GM19397 (cell line): ENCODE data around the gene PGP.

Experiments used
- ATAC-seq: cut with Tn5 transposase; IDR thresholded peaks from one replicate; pipeline ENCODE4 v1.9.1; 2021; ENCODE audit warnings: mild to moderate bottlenecking, moderate library complexity; ENCODE audit not compliant: unreplicated experiment

PGP gene

DNA sequence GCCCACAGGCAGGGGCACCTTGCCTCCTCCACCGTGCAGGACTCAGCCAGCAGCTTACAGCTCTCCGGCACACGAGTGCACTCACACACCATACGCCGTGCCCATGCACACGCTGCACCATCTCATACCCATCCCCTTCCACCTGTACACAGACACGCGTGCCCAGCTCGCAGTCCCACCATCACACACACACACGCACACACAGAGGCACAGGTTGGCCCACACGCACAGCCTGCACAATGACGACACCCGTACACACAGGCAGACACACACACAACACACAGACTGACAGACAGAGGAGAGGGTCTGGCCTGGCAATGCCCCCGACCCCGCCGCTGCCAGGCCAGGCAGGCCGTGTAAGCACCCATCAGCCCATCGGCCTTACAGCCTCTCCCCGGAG lies 30.3 kb downstream of the PGP start:
- ATAC-seq: no peak

DNA sequence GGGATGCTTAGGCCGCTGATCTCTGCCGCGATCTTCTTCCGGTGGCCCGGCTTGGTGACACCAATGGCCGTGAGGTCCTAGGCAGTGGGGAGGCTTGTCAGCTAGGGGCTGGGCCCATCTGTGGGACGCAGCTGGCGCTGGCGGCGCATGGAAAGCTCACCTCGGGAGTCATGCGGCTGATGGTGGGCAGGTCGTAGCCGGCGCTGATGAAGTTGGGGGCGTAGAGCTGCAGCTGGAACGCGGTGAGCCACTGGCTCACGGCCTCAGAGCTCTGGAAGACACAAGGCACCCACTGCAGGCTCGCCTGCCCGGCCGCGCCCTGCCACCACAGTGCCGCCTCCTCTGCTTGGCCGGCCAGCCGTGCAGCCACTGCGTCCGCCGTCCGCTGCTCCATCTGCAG lies 31.0 kb downstream of the PGP start:
- no peak for ATAC-seq

DNA sequence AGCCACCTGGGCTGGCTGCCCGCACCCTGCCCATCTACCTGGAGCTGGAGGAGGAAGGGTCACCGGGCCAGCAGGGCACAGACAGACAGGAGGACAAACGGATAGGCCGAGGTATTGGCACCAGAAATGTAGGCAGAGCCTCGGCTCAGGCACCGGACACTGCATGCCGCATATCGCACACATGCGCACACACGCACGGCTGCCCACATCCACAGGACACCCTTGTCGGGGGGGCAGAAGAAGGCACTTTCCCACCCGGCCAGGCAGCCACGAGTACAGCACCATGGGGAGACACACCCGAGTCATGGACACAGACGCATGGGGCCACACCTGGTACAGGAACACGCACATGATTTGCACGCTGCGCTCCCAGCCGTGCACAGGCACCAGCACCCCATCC lies 32.7 kb downstream of the PGP start:
- no peak for ATAC-seq

DNA sequence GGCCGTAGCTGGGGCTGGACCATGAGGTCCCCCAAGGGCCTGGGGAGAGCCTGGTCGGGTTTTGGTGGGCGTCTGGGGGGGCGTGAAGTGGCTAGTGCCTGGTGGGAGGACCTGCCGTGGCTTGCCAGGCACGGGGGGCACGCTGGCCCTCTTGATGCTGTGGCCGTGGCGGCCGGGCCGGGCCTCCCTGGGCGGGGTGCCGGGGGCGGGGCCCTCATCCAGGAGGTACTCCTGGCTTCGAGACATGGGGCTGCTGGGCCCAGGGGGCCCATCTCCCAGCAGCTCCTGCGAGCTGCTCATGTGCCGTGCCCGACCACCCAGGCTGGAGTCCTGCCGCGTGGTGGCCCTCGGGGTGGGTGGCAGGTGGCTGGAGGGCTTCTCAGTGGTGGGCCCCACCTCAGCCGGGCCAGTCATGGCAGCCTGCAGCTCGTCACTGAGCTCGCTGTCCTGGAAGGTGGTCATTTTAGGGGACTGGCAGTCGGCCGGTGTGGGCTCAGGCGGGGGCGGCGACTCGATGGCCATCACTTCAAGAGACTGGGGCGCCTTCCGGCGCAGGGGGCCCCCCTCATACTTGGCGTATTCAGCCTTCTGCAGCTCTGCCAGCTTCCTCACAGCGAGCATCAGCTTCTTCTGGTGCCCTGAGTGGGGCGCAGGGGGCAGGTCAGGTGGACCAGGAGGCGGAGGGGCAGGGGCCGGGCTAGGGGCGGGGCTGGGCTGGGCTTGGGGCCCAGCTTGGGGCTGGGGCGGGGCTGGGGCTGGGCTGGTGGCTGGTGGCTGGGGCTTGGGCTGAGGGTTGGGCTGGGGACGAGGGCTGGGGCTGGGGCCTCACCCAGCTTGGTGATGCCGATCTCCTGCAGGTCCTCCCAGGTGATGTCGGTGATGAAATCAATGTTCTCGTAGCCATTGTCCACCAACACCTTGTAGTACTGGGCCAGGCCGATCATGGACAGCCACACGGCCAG lies 33.4 kb downstream of the PGP start:
- no peak for ATAC-seq

DNA sequence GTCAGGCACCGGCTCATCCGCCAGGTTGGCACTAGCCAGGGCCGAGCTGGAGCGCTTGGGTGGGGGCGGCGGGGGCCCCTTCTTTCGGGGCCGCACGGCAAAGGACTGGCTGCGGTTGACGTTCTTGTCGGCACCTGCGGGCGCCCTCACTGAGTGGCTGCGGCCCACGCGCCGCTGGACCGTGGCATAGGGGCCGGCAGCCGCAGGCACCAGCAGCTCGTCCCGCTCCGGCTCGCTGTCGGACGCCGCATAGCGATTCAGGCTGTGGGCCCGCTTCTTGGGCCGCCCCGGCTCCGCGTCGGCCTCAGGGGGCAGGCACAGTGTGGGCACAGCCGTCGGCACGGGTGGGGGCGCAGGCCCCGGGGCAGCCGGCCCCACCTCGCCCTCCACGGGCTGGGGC lies 34.2 kb downstream of the PGP start:
- ATAC-seq: no peak

DNA sequence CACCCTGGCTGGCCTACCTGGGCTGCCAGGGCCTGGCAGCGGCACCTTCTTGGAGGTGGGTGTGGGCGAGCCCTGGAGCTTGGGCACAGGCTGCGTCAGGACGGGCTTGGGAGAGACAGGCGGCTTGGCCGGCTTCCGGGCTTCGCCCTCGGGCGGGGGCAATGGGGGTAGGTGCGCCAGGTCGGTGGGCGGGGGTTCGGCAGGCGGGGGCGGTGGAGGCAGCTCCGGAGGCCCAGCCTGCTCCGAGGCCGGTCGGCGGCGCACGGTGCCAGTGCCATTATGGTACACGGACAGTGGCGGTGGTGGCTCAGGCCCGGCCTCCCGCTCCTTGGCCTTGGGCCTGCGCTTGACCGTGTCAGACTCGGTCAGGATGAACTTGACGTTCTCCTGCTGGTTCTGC lies 35.1 kb downstream of the PGP start:
- ATAC-seq: no peak

DNA sequence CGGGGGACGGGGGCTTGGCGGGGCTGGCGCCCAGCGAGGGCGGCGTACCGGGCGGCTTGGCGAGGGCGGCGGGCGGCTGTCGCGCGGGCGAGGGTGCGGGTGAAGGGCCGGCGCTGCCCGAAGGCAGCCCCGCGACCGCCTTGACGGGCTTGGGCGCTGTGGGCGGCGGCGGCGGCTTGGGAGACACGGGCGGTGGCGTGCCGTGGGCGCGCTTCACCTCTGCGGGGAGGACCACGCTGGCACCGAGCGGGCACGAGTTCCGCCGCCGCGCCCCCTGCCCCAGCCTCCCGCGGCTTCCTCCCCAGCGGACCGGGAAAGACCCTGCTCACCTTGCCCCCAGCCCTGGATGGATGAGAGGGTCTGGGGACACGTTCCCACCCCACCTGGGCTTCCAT lies 35.5 kb downstream of the PGP start:
- no peak for ATAC-seq

DNA sequence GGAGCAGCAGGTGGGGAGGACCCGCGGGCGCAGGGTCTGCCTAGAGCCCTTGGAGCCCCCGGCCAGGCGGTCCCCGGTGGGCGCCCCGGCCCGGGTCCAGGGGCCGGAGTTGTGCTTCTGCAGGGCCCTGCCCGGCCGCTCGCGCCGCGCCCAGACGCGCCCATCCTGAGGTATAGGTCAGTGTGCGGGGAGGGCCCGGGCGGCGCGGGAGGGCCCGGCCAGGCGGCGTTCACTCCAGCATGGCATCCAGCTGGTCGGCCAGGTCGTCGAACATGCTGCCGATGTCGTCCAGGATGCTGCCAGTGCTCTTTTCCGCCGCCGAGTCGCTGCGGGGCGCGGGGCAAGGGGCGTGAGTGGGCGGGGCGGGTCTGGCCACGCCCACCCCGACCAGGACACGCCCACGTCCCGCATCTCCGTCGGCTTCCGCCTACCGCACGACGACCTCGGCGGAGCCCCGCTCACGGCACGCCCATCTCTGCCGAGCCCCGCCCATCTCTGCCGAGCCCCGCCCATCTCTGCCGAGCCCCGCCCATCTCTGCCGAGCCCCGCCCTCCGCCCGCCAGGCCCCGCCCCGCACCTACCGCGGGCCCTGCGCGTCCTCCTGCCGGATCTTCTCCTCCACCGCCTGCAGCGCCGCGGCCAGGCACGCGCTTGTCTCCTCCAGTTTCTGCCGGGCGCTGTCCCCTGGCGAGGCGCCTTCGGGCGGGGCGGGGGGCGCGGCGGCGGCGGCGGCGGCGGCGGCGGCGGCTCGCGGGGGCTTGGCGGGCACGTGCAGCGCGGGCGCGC lies 36.1 kb downstream of the PGP start:
- no peak for ATAC-seq

DNA sequence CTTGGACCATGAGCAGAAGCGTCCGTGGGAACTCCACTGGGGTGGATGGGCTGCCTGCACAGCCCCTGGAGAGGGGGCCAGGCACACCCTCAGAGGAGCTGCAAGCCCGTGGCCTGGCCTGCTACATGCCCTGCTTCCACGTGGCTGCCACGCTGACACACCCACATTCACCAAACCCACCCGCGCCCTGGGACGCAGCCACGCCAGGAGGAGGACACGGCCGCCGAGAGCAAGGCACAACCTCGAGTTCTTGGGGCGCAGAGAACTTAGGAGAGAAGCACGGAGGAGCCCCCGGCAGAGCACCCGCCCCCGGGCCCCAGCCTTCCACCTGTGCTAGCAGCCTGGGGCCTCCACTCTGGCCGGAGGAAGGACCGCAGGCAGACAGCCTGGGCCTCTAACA lies 37.1 kb downstream of the PGP start:
- ATAC-seq: no peak

DNA sequence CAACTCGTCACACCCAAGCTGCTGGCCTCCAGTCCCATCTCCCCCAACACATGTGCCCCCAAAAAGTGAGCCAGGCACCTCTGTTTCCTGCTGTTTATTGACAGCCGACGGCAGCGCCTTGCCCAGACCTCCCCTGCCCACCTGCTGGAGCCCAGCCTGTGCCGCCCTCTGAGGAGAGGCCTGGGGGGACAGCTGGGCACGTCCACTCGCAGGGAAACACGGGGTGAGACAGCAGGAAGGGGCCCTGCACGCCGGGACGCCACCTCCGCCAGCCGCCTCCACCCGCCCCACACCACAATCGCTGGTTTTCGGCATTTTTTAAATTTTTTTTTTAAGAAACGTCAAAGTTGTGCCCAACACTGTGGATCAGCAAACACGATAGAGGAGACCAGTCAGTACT lies 37.5 kb downstream of the PGP start:
- no peak for ATAC-seq

DNA sequence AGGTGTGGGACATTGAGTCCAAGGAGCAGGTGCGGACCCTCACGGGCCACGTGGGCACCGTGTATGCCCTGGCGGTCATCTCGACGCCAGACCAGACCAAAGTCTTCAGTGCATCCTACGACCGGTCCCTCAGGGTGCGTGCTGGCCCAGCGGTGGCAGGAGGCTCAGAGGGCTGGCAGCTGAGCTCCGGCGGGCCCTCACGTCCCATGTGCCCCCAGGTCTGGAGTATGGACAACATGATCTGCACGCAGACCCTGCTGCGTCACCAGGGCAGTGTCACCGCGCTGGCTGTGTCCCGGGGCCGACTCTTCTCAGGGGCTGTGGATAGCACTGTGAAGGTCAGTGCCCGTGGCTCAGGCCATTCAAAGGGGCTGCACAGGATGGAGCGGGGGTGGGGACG lies 38.6 kb downstream of the PGP start:
- ATAC-seq: no peak

DNA sequence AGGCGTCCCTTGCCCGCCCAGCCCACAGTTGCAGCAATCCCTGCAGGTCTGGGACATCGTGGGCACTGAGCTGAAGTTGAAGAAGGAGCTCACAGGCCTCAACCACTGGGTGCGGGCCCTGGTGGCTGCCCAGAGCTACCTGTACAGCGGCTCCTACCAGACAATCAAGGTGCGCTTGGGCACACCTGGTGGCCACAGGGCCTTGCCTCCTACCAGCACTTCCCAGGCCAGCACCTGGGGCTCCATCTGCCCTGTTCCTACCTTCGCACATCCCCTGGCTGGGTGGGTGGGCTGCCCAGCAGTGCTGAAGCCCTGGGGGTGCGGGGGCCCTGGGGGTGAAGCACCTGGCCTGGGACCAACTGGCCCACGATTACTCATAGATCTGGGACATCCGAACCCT lies 39.2 kb downstream of the PGP start:
- no peak for ATAC-seq

DNA sequence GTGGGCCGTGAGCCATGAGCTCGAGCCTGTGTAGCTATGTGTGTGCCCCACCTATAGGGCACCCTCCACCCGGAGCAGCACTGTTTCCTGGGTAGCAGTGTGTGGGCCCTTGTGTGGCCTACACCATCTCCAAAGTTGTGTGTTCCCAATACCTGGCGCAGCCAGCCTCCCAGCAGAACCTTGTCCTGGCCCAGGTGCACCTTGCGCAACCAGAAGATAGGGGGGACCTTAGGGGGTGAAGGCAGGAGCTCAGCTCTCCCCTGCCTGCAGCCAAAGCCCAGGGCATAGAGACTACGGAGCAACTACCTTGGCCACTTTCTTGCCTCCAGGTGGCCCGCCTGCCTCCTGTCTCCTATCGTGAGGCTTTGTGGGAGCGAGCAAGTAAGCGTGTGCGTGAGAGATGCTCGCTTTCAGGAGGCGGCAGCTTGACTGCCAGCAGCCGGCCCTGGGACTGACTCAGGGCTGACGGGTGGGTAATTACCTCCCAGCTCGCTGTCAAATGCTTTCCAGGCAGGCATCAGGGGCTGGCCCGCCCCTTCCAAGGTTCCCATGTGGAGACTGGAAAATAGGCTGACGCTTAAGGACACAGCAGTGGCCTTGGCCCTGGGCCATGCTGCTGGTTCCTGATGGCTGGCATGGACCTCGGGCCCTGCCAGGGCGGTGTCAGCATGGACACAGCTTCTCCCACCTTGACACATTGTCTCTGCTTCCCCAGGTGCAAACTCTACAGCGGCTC lies 40.1 kb downstream of the PGP start:
- no peak for ATAC-seq

DNA sequence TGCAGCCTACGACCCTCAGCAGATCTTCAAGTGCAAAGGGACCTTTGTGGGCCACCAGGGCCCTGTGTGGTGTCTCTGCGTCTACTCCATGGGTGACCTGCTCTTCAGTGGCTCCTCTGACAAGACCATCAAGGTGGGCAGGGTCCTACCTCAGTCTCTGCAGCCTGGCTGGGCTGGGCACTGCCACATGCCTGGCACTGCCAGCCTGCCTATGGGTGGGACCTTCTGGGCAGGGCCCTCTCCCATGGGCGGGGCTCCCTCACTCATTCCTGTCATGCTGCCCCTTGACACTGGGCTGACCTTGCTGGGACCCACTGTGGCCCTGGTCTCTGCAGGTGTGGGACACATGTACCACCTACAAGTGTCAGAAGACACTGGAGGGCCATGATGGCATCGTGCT lies 40.7 kb downstream of the PGP start:
- ATAC-seq: no peak

DNA sequence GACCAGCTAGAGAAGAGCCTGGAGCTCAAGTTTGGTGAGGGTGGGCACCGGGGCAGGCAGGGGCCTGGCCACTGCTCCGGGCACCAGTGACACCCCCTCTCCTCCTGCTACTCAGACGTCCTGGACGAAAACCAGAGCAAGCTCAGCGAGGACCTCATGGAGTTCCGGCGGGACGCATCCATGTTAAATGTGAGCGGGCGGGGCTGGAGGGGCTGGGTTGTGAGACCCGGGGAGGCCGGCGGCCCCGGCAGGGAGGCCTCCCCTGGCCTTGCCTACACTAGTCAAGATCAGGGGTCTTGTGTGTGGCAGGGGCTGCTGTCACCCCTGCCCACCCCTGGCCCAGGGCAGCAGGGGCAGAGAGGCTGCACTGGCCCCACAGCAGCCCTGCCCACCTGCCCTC lies 41.3 kb downstream of the PGP start:
- no peak for ATAC-seq

DNA sequence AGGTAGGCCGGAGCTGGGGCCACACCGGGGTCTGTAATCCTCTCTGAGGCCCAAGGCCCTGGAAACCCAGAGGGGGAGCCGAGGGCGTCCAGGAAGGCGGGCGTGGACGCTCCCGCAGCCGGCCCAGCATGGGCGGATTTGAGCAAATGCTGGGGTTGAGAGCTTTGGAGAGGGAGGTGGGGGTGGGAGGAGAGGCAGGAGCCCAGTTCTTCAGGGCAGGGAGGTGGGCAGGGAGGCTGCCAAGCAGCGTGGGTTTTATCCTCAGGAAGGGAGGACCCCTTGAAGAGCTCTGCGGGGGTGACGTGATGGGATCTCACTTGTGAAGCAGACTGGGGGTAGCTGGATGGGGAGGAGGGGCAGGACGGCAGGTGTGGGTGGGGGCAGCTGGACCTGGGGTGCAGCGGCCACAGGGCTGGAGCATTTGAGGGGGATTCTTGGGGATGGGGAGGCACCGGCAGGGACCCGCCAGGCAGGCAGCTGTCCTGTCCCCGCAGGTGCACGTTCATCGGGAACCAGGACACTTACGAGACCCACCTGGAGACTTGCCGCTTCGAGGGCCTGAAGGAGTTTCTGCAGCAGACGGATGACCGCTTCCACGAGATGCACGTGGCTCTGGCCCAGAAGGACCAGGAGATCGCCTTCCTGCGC lies 41.8 kb downstream of the PGP start:
- ATAC-seq: no peak

DNA sequence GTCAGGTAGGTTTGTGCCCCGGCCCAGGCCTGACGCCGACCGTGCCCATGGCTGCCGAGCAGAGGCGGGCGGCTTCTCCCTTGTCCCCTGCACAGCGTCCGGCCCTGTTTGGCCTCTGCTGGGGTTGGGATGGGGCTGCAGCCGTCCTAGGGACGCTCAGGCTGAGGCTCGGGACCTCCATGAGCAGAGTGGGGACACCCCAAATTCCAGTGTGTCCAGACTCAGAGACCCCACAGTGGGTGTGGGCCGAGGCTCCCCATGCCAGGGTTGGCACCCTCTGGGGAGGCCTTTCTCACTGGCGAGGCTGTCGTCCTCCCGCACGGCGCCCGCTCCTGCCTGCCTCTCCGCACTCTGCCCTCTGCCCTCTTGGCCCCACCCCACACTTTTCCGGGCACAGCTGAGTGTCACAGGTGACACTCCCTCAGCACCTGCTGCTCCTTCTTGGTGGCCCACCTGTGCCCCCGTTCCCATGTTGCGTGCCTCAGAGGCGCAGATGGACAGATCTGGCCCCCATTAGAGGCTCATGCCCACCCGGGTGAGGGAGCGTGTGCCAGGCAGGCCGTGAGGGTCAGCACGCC lies 43.0 kb downstream of the PGP start:
- ATAC-seq: no peak

DNA sequence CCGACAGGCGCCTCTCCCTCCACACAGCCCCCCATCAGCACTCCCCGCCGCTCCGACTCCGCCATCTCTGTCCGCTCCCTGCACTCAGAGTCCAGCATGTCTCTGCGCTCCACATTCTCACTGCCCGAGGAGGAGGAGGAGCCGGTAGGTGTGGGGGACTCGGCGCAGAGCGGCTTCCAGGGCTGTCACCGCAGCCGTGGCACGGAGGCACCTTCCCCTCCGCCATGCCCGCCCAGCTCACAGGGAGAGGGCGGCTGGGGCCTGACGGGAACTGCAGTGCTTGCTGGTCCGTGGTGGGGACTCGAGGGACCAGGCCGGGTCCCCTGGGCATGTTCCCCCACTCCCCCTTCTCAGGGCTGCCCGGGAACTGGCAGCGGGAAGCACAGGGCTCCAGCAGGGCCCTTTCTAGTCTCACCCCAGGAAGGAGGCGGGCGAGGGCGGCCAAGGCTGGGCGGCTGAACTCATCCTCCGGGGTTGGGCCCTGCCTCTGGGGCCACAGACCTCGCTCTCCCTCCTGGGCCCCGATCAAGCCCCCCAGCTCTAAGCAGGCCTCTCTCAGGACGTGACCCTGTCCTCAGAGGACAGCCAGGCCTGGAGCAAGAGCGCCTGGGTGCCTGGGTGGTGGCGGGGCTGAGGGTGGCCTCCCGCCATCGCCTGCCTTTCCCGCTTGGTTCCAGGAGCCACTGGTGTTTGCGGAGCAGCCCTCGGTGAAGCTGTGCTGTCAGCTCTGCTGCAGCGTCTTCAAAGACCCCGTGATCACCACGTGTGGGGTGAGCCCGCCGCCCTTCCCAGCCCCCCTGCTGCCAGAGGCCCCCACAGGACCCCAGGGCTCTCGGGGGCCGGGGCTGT lies 43.8 kb downstream of the PGP start:
- no peak for ATAC-seq

DNA sequence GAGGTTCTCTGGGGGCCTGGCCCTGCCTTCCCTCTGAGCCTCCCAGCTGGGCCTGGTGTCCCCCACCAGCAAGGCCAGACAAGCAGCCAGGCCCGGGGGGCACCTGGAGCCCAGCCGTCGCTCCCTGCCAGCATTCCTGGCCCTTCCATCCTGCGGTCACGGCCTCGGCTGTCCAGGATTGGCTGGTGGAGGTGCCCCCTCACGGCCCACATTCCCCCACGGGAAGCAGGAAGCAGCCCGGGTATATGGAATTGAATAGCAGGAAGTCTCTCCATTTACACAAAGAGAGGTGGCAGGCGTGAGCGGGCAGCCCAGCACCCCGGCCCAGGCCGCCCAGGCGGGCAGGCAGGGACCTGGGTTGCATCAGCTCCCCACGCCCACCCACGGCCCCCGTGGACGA lies 44.6 kb downstream of the PGP start:
- no peak for ATAC-seq
